Measurements from ENCODE around the gene BRD3.

DNA sequence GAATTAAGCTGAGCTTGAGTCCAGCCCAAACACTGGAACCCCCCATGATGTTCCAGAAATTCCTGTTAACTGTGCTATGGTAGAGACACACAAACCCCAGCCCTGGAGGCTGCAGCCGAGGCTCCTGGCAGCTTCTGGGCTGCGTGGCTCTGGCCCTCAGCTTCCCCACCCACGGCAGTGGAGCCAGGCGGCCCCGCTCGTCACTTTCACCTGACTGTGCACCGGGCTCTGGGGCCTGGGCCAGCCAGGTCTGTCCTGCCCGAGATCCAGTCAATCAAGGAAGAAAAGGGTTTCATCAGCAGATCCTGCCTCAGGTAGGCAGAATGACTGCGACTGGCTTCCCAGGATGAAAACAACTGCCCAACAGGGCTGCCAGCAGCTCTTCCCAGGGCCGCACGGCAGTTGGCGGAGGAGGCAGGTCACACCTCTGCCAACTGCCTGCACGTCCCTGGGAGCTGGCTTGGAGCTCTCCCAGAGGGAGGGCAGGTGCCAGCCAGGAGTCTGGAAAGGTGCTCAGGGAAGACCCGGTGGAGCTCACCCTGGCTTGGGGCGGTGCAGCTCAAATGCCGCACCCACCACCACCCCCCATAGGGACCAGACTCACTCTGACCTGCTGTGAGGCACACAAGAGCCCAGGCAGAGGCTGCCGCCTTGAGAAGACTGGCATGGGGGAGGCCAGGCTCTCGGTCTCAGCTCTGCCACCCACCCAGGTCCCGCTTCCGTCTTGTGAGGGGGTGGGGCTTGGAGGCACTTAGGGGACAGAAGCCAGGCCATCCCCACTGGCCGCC, 20.7 kb downstream of the BRD3 start:
- TF ChIP-seq, protein P1, sequence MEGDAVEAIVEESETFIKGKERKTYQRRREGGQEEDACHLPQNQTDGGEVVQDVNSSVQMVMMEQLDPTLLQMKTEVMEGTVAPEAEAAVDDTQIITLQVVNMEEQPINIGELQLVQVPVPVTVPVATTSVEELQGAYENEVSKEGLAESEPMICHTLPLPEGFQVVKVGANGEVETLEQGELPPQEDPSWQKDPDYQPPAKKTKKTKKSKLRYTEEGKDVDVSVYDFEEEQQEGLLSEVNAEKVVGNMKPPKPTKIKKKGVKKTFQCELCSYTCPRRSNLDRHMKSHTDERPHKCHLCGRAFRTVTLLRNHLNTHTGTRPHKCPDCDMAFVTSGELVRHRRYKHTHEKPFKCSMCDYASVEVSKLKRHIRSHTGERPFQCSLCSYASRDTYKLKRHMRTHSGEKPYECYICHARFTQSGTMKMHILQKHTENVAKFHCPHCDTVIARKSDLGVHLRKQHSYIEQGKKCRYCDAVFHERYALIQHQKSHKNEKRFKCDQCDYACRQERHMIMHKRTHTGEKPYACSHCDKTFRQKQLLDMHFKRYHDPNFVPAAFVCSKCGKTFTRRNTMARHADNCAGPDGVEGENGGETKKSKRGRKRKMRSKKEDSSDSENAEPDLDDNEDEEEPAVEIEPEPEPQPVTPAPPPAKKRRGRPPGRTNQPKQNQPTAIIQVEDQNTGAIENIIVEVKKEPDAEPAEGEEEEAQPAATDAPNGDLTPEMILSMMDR (IDR thresholded peaks at IDR 0.05), result no peak
- TF ChIP-seq POLR2A (IDR thresholded peaks at IDR 0.05), result no peak

Measured in testis (tissue), 2 donors.